Measurements from ENCODE around the gene PRDM8.
A peak's percentile ranks its signal among the peaks of the same experiment; 100 is the strongest.

PRDM8 gene

DNA sequence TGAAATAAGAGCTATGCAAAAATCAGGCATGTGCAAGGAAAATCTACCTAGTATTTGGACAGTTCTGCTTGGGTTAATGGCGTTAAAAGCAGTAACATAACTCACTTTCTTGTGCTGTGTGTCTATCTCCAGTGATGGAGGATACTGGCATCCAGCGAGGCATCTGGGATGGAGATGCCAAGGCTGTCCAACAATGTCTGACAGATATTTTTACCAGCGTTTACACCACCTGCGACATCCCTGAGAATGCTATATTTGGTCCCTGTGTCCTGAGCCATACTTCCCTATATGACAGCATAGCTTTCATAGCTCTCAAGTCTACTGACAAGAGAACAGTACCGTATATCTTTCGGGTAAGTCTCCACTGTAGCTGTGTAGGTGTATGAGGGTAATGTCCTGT, 2.6 kb downstream of the PRDM8 start:
- DNase-seq (ENCODE audit: low read depth in 2 of 2) = no peak

DNA sequence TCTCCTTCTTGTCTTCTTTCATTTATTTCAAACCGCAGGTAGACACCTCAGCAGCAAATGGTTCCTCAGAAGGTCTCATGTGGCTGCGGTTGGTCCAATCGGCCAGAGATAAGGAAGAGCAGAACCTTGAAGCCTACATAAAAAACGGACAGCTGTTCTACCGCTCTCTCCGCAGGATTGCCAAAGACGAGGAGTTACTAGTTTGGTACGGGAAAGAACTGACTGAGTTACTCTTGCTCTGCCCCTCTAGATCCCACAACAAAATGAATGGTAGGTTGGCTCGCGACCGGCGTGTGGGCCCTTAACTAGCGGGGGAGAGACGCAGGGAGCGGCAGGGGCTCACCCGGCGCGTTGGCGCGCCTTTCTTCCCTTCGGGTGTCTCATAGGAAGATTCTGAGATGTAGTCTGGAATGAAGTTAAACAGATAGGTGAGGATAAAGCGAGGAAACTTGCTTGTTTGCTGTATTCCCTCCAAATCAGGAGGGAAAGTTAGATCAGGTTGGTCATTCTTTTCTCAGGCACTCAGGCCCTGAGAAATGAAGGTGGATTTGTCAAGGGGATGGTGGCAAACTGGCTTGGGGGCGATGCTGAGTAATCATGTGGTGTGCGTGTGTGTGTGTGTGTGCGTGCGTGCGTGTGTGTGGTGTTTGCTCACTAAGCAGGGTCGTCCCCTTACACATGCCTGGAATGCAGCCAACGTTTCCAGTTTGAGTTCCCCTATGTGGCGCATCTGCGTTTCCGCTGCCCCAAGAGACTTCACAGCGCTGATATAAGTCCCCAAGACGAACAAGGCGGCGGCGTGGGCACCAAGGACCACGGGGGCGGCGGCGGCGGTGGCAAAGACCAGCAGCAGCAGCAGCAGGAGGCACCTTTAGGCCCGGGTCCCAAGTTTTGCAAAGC, 4.2 kb downstream of the PRDM8 start:
- DNase-seq (ENCODE audit: low read depth in 2 of 2) = peak in 1 of 2 donors; percentile 47

DNA sequence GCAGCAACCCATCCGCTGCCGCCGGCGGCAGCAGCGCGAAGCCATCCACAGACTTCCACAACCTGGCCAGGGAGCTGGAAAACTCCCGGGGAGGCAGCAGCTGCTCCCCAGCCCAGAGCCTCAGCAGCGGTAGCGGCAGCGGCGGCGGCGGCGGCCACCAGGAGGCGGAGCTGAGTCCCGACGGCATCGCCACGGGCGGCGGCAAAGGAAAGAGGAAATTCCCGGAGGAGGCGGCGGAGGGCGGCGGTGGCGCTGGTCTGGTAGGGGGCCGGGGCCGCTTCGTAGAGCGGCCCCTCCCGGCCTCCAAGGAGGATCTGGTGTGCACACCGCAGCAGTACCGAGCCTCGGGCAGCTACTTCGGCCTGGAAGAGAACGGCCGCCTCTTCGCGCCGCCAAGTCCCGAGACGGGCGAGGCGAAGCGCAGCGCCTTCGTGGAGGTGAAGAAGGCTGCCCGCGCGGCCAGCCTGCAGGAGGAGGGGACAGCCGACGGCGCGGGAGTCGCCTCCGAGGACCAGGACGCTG, 4.9 kb downstream of the PRDM8 start:
- peak; percentile 65 to 74 for DNase-seq (ENCODE audit: low read depth in 2 of 2)

DNA sequence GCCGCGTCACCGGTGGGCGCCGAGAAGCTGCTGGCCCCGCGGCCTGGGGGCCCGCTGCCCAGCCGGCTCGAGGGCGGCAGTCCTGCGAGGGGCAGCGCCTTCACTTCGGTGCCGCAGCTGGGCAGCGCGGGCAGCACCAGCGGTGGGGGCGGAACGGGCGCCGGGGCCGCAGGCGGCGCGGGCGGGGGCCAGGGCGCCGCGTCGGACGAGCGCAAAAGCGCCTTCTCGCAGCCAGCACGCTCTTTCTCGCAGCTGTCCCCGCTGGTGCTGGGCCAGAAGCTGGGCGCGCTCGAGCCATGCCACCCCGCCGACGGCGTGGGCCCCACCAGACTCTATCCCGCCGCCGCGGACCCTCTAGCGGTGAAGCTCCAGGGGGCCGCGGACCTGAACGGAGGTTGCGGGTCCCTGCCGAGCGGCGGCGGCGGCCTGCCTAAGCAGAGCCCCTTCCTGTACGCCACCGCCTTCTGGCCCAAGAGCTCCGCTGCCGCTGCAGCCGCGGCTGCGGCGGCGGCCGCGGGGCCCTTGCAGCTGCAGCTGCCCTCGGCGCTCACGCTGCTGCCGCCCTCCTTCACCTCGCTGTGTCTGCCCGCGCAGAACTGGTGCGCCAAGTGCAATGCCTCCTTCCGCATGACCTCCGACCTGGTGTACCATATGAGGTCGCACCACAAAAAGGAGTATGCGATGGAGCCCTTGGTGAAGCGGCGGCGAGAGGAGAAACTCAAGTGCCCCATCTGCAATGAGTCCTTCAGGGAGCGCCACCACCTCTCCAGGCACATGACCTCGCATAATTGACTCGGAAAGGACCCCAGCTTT, 5.6 kb downstream of the PRDM8 start:
- DNase-seq (ENCODE audit: low read depth in 2 of 2) = no peak

DNA sequence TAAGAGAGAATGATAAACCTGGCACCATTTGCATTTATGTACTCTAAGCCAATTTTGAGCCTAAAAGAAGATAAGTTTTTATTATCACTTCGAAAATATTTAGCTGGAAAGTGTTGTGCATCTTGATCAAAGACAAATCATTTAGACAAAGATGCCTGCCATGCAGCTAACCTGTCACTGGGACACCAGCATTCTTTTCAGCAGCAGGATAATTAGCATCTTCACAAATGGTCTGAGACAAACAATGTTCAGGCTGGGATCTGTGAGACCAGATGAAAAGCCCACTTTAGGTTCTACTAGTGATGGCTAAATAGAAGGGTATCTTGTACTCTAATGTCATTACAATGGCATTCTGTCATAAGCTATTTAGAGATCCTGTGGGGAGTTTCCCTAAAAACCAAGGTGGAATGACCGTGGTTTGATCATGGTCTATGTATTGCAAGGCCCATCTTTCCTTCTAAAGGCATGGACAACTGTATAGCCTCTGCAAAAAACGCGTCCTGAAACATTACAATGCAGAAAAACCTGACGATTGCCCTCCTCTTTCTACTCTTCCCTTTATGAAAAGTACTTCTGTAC, 7.2 kb downstream of the PRDM8 start:
- DNase-seq (ENCODE audit: low read depth in 2 of 2) = no peak

DNA sequence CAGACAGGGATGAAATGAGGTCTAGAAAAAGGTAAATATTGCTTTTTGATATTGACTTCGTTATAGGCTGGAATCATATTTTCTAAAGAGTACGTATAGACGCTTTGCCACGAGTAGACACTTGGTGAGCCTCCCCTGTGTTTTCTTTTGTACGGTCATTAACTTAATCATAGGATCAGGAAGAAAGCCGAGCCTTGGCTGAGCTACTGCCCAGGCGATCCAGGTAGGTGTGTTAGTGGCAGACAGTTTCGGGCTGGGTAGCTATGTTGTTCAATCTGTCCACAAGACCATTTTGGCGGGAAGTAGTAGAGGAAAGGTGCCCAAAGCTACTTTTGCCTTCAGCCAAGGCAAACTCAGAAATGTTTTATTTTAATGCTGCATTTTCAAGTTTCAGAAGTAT, 8.8 kb downstream of the PRDM8 start:
- no peak for DNase-seq (ENCODE audit: low read depth in 2 of 2)

DNA sequence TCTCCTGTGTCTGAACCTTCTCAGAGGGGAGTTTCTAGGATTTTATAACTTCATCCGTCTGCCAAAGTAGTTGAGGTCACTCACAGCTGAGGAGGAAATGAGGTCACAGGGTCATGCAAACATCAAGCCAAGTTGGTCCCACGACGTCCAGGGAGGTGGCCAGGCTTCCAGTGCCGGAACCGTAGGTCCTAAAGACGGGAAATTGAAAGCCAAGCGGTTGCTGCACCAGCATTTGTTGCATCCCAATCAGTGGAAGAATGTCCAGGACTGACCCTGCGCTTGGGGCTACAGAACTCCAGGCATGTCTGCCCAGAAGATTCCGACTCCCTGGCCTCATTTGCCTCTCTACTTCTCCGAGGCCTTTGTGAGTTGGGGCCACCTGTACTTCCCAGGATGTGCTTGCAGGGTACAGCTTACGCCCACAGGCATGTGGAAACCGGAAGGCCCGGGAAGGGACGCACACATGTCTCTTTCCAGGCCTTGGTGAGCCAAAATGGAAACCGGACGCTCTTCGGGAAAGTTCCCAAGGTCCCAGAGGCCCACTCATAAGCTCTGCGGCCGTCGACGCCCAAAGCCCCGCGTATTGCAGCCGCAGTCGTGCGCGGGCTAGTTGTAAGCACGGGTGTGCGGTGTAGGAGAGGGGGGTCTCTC, 9.3 kb downstream of the PRDM8 start:
- DNase-seq (ENCODE audit: low read depth in 2 of 2) = no peak

DNA sequence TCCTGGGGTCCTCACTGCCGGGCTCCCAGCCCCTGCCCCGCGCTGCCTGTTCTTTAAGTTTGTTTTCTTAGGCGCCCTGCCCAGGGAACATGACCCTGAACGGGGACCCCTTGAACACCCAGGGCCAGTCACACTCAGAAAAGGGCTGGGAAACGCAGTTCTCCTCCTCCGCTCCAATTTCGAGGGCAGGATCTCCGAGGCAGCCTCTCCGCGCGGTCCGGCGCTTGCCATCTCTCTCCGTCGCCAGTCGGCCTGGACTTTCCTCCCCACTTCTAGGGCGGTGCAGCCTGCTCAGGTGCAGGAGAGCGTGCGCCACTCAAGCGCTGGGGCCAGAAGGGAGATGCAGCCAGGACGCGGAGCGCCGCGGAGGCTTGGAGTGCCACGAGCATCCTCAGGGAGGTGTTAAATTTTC, 9.9 kb downstream of the PRDM8 start:
- no peak for DNase-seq (ENCODE audit: low read depth in 2 of 2)

DNA sequence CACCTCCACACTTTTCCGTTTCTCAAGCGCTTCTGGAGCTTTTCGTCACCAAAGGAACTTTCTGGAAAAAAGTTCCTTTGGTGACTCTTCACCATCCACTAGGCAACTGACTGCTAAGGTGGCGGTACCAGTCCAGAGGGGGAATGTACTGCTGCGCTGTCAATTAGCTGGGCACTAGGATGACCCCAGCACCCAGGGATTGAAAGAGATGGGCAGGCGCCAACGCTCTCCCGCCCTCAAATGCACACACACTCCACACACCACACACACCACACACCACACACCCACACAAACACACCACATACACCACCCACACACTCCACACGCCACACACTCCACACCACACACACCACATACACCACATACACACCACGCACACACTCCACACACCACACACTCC, 10.4 kb downstream of the PRDM8 start:
- no peak for DNase-seq (ENCODE audit: low read depth in 2 of 2)

DNA sequence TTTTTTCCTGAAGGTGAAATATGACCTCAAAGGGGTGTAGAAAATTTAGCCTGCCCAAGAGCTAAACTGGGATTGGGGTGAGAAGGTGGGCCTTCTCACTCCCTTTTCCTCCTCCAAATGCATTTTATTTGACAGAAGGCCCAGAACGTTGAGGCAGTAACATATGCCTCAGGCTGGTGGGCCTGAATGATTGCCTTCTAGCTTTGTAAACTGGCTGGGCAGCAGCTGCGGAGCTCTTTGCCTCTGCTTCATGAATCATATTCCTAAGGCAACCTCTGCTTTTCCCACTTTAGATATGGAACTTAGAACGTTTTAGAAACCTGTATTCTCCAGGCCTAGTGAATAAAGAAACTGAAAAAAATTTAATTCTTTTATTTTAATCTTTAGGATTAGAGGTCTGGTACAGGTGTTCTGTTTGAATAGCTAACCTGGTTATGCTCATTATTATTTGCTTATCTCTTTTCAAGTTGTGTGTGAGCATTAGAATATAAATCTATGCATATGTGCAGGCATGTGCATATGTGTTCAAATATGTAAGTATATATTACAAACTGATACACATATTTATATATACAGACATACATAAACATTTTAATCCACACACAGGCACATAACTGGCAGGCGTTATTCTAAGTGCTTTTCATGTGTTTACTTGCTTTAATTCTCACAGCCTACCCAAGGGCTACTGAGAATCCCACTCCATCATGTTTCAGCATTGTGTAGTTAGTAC, 11.5 kb downstream of the PRDM8 start:
- DNase-seq (ENCODE audit: low read depth in 2 of 2) = no peak

DNA sequence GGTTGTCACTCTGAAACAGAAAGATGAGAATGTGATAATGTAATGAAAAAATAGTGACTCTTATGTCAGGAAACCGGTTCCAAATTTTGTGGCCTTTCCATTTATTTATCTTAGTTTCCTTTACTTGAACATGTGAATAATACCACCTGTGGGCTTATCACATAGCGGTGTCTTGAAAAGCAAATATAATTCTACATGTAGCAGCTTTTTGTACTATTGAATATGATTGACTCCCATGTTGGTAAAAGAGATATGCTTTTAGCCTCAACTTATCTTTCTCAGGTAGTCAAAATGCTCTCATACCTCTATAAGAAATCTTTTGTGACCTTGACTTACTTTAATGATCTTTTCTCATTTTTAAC, 12.0 kb downstream of the PRDM8 start:
- no peak for DNase-seq (ENCODE audit: low read depth in 2 of 2)

DNA sequence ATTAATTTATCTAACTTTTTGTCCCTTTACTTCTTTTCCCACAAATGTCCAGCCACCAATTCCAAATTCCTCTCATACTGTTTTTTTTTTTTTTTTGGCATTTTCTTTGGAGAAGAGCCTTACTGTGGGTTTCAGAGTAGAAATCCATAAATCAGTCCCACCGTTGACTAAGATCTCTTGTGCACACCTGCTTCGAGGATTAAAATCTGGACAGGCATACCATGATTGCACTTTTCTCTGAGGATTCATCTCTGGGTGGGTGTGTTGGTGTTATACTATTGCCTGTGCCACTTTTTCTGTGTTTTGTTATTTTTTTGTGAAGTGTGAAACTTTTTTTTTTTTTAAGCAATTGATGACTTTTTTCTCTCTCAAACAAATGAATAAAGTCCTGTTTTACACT, 13.2 kb downstream of the PRDM8 start:
- no peak for DNase-seq (ENCODE audit: low read depth in 2 of 2)

DNA sequence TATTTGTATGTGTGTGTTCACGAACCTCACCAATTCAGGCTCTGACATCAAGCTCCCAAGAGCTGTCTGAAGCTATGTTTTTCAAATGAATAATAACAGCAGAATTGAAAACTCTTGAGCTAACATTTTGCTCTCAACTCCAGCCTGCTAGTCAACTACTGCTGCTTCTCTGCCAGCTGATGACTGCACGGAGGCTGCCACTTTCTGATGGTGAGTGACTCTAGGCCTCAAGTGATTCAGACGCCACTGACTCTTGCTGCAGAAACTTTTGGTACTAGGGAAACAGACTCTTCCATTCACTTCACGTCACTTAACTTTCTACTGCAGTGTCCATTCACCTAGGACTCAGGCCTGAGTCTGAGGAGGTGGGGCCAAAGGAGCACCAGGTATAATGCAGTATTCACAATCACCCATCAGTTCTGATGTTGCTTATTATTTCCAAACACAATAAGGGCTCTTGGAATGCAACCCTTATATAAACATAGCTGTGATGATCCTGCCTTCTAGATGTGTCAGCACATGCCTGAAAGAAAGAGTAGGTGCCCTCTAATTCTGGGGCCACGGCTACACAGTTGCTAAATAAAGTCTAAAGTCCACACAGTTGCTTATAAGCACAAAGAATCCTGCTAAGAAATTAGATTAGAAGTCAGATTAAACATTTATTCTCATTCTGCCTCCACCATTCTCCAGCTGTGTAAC, 16.0 kb downstream of the PRDM8 start:
- no peak for DNase-seq (ENCODE audit: low read depth in 2 of 2)

DNA sequence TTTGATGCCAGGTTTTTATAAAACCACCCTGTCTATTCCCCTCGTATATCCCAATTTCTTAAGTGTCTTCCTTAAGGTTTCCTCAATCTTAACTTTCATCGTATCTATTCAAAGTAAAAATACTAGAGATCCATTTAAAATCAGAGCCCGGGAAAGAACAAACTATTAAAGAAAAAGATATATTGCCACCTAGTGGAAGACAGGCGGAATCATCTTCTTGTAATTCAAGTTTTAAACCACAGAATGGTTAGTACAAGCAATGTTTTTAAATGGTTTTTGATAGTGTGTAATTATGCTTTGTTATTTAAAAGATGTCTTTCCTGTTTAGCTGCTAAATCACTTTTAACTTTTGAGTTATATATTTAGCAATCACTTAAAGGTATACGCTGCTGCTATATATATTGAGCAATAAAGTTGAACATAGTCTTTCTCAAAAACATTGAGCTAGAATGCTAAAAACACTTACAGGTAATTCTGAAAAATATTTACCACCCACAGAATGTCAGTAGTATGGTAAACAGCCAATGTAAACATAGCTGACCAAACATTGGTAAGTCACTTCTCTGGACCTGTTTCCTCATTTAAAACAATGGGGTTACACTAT, 18.2 kb downstream of the PRDM8 start:
- no peak for DNase-seq (ENCODE audit: low read depth in 2 of 2)

DNA sequence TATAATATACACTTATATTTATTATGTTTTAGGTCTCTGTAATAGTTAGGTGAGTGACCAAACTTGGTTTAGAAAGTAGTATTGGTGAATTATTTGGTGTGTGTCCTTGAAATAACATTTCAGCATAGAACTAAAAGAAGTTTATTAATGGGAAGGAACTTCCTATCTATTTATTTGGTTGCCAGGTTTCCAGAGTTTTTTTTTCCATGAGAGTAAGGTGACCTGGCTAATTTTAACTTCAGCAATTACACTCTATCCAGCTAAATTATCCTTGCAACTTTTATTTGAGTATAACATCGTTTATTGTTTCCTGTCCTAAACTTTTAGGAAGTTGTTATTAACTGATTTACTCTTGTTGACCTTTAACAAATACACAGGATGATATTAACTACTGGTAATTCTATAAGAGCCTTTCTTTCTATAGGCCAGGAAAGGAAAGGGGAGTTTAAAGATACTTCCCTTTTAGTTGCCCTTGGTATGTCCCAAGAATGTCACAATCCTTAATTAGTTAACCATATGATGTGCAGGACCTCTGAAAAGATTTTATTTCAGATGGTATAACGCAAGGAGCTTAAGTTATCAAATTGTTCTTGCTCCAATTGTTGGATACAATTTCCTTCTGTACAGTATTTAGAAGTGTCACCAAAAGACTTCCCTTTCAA, 18.9 kb downstream of the PRDM8 start:
- DNase-seq (ENCODE audit: low read depth in 2 of 2) = no peak

DNA sequence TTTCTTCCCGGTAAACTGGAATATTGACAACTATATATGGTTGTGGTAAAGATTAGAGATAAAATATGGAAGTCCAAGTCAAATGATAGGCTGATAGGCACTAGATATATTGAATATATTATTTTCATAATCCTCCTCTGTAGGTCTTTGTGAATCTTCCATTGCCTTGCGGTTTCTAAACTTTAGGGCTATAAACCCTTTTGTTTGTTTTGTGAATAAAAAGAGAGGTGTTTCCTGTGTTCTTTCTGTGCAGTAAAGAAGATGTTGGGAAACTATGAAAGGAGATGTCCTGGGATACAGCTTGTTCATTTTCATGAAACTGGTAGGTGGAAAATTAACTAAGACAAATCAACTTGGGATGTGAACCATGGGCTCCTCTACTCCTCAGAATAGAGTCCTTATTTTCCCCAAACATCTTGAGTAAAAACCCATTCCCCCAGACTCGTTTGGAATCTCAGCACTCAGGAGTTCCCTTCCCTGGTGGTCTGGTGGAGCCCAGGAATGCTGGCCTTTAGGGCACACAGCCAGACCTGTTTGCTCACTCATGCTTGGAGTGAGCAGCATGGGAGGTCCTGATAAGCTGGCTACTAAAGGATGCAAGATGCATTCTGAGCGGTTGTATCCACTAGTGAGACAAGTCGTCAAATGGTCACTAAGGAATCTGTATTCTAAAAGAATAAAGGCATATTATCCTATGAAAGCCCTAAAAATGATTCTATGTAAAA, 22.2 kb downstream of the PRDM8 start:
- no peak for DNase-seq (ENCODE audit: low read depth in 2 of 2)

DNA sequence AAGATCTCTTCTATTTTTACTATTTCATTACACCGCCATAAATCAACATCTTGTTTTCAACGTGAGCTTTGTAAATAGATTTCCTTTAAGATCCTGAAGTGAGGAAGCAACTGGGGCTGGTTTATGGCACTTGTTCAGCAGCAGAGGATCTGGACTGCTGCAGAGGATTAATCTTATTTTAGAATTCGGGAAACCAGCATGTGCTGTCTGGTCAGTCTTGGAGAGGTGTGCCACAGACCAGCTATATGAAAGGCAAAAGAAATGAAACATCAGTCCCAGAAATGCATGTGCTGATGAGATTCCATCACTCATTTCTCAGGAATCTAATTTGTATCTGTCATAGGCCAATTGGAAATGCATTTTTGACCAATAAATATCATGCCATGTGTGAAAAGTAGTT, 23.4 kb downstream of the PRDM8 start:
- DNase-seq (ENCODE audit: low read depth in 2 of 2) = no peak

DNA sequence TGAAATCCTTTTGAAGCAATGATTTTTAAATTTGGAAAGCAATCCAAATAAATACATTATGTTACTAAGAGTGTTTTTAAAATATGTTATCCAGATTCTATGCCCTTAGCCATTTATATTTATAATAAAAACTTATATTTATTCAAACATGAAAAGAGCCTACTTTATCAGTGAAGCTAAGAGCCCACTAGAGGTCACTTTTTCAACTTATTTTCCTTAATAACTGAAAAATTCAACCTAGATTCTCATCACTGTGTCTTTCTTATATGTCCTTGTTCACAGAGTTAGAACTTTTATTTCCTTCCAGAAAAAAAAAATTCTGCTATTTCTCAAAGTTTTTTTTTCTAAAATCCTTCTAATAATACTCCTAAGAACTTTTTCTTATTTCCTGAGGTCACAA, 23.9 kb downstream of the PRDM8 start:
- DNase-seq (ENCODE audit: low read depth in 2 of 2) = no peak

DNA sequence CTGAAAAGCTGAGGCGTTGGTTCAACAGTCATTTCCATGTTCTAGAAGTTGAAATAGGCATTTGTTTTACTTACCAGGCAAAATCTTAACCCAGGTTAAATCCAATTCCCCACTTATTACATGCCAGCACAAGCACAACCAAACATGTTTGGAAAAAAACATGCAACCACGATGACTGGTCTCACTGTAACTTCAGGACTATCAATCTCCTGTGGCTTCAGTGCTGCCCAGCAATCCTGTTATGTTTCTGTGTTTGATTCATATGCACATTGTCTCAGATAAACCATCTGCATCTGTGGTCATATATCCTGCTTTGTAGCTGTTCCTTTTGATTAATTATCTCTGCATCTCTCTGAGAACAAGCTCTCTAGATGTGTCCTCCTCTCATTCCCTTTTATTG, 28.3 kb downstream of the PRDM8 start:
- no peak for DNase-seq (ENCODE audit: low read depth in 2 of 2)

Data from activated CD4-positive, alpha-beta T cell treated with anti-CD3 and anti-CD28 coated beads for 24 hours (primary cell).